GM23248 (cell line): ENCODE measurements around the gene TENT5A. TPM values are rescaled to one million over a fixed set of nuclear protein-coding genes. Genes with fewer than 3 reads are reported as not detected.
"Not testable (repeated sequence)": the region's sequence is repeated elsewhere in the genome, so short reads cannot be mapped to it uniquely, and the experiment has no call there.

Experiments used
- DNase-seq: peaks from one replicate; pipeline ENCODE4 v3.0.0-alpha.2; 2015
- H2AFZ ChIP-seq: fragments of 200-600 bp; sonication (generic); 2 replicates; pipeline ENCODE4 v1.6.1; 2016; ENCODE audit warnings: antibody characterized with exemption
- H3F3A ChIP-seq: fragments of 200-600 bp; sonication (generic); 2 replicates; pipeline ENCODE4 v1.6.1; 2016; ENCODE audit warnings: mild to moderate bottlenecking, antibody characterized with exemption, mixed run types; ENCODE audit not compliant: insufficient read depth
- H3K27ac ChIP-seq: fragments of 200-600 bp; sonication (generic); 2 replicates; pipeline ENCODE4 v1.5.1; 2016; ENCODE audit warnings: mild to moderate bottlenecking
- H3K27me3 ChIP-seq: fragments of 200-600 bp; sonication (generic); replicated peaks from 2 replicates; pipeline ENCODE4 v1.6.1; 2016; ENCODE audit warnings: mild to moderate bottlenecking; ENCODE audit not compliant: insufficient read depth
- H3K36me3 ChIP-seq: fragments of 200-600 bp; sonication (generic); 2 replicates; pipeline ENCODE4 v1.6.1; 2016; ENCODE audit warnings: low read depth, mild to moderate bottlenecking
- H3K4me1 ChIP-seq: fragments of 200-600 bp; sonication (generic); 2 replicates; pipeline ENCODE4 v1.6.1; 2016; ENCODE audit warnings: mild to moderate bottlenecking; ENCODE audit not compliant: insufficient read depth
- H3K4me2 ChIP-seq: fragments of 200-600 bp; sonication (generic); one replicate; pipeline ENCODE4 v1.6.1; 2016; ENCODE audit warnings: mild to moderate bottlenecking; ENCODE audit not compliant: unreplicated experiment
- H3K4me3 ChIP-seq: fragments of 200-600 bp; sonication (generic); 2 replicates; pipeline ENCODE4 v1.5.1; 2016; ENCODE audit warnings: mild to moderate bottlenecking
- H3K79me2 ChIP-seq: fragments of 200-600 bp; sonication (generic); 2 replicates; pipeline ENCODE4 v1.6.1; 2016; ENCODE audit warnings: mild to moderate bottlenecking; ENCODE audit not compliant: insufficient read depth
- H3K9ac ChIP-seq: fragments of 200-600 bp; sonication (generic); 2 replicates; pipeline ENCODE4 v1.6.1; 2016; ENCODE audit warnings: mild to moderate bottlenecking
- H3K9me2 ChIP-seq: fragments of 200-600 bp; sonication (generic); 2 replicates; pipeline ENCODE4 v1.6.1; 2016; ENCODE audit warnings: mixed run types, mild to moderate bottlenecking, moderate library complexity; ENCODE audit not compliant: insufficient read depth
- H3K9me3 ChIP-seq: fragments of 200-600 bp; sonication (generic); one replicate; pipeline ENCODE4 v1.6.1; 2017; ENCODE audit warnings: low read depth
- H4K20me1 ChIP-seq: fragments of 200-600 bp; sonication (generic); 2 replicates; pipeline ENCODE4 v1.6.0; 2016; ENCODE audit not compliant: insufficient read depth
- EZH2 ChIP-seq: fragments of 200-600 bp; sonication (generic); IDR thresholded peaks from 2 replicates; pipeline ENCODE4 v1.6.1; 2018; ENCODE audit warnings: antibody characterized with exemption, mild to moderate bottlenecking; ENCODE audit not compliant: insufficient read depth, poor library complexity, severe bottlenecking
- EZH2phosphoT487 ChIP-seq: fragments of 200-600 bp; sonication (generic); IDR thresholded peaks from 2 replicates; pipeline ENCODE4 v1.6.1; 2018; ENCODE audit warnings: antibody characterized with exemption, moderate library complexity, mild to moderate bottlenecking, low read depth; ENCODE audit not compliant: insufficient read depth
- WGBS, 2 experiments: methylation state at CpG; one replicate each; pipeline ENCODE4 v1.1.6; 2015 to 2017; ENCODE audit warnings: low lambda C conversion rate in 2 of 2, low coverage in 1 of 2; ENCODE audit errors: missing lambda C conversion rate in 2 of 2; 5-methylcytosine and 5-hydroxymethylcytosine counted together
- in situ Hi-C: fragments of 300-500 bp; cut with MboI; formaldehyde crosslinking; loops from 2 replicates; pipeline ENCODE4 v1.15.0; 2020
- polyA plus RNA-seq: library from polyadenylated mRNA; unstranded; fragments of >200 nt; fragmentation: Nextera tagmentation; extraction: Ambion mirVana; gene quantifications from 2 replicates; pipeline ENCODE4 v1.2.1, GENCODE V29; 2016
- total RNA-seq: library from RNA; depleted of rRNA; stranded (reverse); fragments of >200 nt; shearing (Covaris generic); gene quantifications from 2 replicates; pipeline ENCODE4 v1.2.3, GENCODE V29; 2014

TENT5A gene
- total and polyA plus RNA-seq, 2 experiments from 2014 or later = 39.2 to 48.6 TPM

DNA sequence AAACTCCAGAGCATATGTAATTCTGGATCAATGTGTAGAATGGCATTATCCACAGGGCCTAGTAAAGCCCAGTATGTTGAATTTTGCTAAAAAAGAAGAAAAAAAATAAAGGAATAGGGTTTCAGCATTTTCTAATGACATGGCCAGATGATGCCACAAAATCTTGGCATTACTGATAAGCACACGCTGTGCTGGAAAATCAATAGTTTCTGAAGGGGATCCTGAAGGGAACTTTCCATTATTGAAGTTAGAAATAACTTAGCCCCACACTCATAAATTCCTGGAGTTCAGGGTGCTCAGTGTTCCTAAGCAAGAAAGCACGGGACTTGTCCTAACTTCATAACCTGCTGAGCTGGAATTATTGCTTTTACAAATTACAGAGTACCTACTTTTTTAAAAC is 10.8 kb downstream of the TENT5A start:
- Histone ChIP-seq H3K4me1 (peaks cover 16% of the 10 kb centered on the region), H3F3A (peaks cover 33% of the 10 kb centered on the region), H3K27ac (no peak overlapping the region), H3K27me3 (no peaks in the 10 kb centered on the region), H3K9me3 (no peaks in the 10 kb centered on the region), H3K9me2 (no peaks in the 10 kb centered on the region), H3K4me3 (no peak overlapping the region), H3K79me2 (peaks cover 20% of the 10 kb centered on the region), H2AFZ (no peak overlapping the region), H4K20me1 (no peaks in the 10 kb centered on the region), H3K36me3 (peaks cover 15% of the 10 kb centered on the region), H3K4me2 (no peak overlapping the region), H3K9ac (no peak overlapping the region)
- TF ChIP-seq EZH2 (no peak), EZH2phosphoT487 (no peak)
- in situ Hi-C loops = loop anchor here (25.0 kb wide), 2 partner anchors 479 to 1529 kb away; no protein-coding TSS in a partner anchor
- 38 to 51% methylated on average over 2 of the region's 2 CpGs for WGBS, 2 experiments
- DNase-seq = no peak

DNA sequence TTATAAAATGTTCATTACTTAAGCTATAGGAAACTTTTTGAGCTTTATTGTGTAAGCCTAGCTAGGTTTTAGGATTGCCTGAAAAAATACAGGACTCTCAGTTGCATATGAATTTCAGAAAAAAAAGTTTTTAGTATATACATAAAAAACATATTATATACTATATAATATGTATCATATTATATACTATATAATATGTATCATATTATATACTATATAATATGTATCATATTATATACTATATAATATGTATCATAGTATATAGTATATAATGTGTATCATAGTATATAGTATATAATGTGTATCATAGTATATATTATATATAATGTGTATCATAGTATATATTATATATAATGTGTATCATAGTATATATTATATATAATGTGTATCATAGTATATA is 11.9 kb downstream of the TENT5A start:
- not testable (repeated sequence) for H3K4me2 ChIP-seq, H3K4me3 ChIP-seq, DNase-seq, H3K9ac ChIP-seq, H4K20me1 ChIP-seq, H3K79me2 ChIP-seq, H3K4me1 ChIP-seq, H3K27me3 ChIP-seq, H3K36me3 ChIP-seq, H3K9me2 ChIP-seq, H2AFZ ChIP-seq, H3K9me3 ChIP-seq, H3K27ac ChIP-seq
- peaks cover 33% of the 10 kb centered on the region for H3F3A ChIP-seq
- in situ Hi-C loops = loop anchor here (25.0 kb wide), 2 partner anchors 478 to 1528 kb away; no protein-coding TSS in a partner anchor

DNA sequence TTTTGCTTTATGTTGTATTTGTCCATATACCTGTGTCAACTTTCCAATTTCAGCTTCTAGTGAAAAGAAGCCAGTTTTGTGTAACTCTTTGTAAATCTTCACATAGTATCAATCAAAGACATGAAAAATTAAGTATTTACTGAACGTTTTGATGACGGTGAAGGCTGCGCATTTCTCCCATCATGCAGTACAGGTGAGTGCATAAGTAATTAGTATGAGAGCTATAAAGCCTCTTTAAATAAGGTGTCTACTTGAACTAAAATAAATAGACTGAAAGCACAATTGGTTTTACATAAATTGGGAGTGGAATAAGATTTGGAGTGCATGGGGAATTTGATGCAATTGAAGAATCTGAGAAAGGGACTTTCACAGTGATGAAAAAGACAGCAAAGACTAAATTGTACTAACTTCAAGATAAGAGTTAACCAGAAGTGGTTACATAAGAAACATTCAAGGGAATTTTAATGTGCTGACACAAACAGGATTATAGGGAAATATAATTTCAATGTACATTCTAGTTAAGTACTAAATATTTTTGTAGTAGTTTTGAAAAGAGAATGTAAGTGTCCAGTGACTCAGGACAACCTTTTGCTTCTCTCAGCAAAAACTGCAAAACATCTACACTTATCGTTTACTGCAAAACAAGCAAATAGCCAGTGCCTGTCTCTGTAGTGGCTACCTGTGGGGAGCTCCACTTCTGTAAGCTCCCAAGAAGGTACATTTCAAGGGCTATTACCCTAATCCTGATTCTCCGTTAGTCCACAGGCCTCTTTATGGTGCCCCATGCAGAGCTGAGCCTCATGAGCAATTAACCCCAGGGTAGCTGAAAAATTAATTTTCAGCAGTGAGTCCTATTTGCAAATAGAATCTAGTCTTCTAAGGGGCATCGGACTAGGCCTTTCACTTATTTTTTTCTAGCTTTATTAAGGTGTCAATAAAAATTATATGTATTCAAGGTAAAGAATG is 13.0 kb downstream of the TENT5A start:
- Histone ChIP-seq H3K27ac (no peak overlapping the region), H4K20me1 (no peaks in the 10 kb centered on the region), H3K27me3 (no peaks in the 10 kb centered on the region), H3K9ac (no peak overlapping the region), H3K4me3 (no peak overlapping the region), H3K79me2 (0 out of 2 replicates have a peak, but pooled peaks cover 3% of the 10 kb centered on the region), H3K9me3 (no peaks in the 10 kb centered on the region), H3K4me1 (no peaks in the 10 kb centered on the region; the same call in 1 of the 2 replicates), H3K4me2 (no peak overlapping the region), H2AFZ (no peak overlapping the region), H3K9me2 (no peaks in the 10 kb centered on the region), H3K36me3 (no peaks in the 10 kb centered on the region), H3F3A (peaks cover 25% of the 10 kb centered on the region)
- WGBS, 2 experiments = 83 to 87% methylated on average over 6 of the region's 6 CpGs
- TF ChIP-seq EZH2 (no peak), EZH2phosphoT487 (no peak)
- in situ Hi-C loops = loop anchor here (25.0 kb wide), 2 partner anchors 477 to 1527 kb away; no protein-coding TSS in a partner anchor
- no peak for DNase-seq

DNA sequence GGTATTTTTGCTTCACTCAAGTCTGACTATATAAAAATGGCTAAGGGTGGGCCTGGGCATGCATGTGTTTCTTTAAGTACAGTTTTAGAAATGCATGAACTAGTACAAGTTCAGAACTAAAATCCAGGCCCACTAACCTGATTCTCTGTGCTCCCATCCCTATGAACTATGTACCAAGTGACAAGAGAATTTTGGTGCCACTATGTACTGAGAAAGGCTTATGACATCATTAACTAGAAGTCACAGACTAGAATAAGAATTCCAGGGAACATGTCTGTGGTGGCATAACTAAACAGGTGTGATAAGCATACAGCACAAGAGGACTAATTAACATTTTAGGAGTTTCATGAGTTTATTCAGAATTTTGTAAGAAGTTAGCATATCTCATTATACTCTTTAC is 16.1 kb downstream of the TENT5A start:
- Histone ChIP-seq H3K79me2 (0 out of 2 replicates have a peak, but pooled peaks cover 3% of the 10 kb centered on the region), H3K4me1 (peaks cover 7% of the 10 kb centered on the region), H4K20me1 (no peaks in the 10 kb centered on the region), H3K27me3 (no peaks in the 10 kb centered on the region), H3K9me2 (no peaks in the 10 kb centered on the region), H2AFZ (no peak overlapping the region), H3K9ac (no peak overlapping the region), H3K4me2 (no peak overlapping the region), H3K9me3 (no peaks in the 10 kb centered on the region), H3K4me3 (no peak overlapping the region), H3F3A (peaks cover 27% of the 10 kb centered on the region; the same call in 1 of the 2 replicates), H3K36me3 (no peaks in the 10 kb centered on the region), H3K27ac (no peak overlapping the region)
- in situ Hi-C loops = loop anchor here (25.0 kb wide), 2 partner anchors 474 to 1524 kb away; no protein-coding TSS in a partner anchor
- TF ChIP-seq EZH2phosphoT487 = no peak
- no peak for DNase-seq
